LNCAP (cell line): ENCODE data around the gene CGNL1.

Source experiments
- CTCF ChIP-seq: fragments of 450-650 bp; IDR thresholded peaks from 2 replicates; pipeline ENCODE4 v1.5.1; 2017; ENCODE audit warnings: mild to moderate bottlenecking

CGNL1 gene

DNA sequence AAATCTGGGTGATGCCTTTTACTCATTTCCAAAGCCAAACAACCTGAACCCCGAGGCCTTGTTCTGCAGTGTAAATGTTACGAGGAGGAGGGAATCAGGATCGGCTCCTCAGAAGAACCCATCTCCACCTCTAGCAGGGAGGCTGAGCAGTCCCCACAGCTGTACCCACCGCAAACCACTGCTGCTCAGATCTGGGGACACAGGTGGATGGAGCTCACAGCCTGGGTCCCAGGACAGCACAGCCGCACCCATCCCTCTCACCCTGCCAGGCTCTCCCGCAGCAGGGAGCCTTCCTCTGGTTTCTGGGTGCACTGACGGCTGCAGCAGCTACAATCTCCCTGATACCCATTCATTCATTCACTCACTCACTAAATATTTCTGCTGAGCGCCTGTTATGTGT, 44.0 kb upstream of the CGNL1 start:
- TF ChIP-seq CTCF, result no peak

- TF ChIP-seq CTCF, result no peak
Measured at GRCh38 chr15:57333487-57333886, 42.8 kb upstream of the CGNL1 start.

- no peak for TF ChIP-seq CTCF
Measured at GRCh38 chr15:57334257-57334656, 42.0 kb upstream of the CGNL1 start.

- TF ChIP-seq CTCF, result no peak
Measured at GRCh38 chr15:57335293-57335715, 41.0 kb upstream of the CGNL1 start.

- no peak for TF ChIP-seq CTCF
Measured at GRCh38 chr15:57335719-57336118, 40.6 kb upstream of the CGNL1 start.

- no peak for TF ChIP-seq CTCF
Measured at GRCh38 chr15:57337868-57338411, 38.4 kb upstream of the CGNL1 start.

- no peak for TF ChIP-seq CTCF
Measured at GRCh38 chr15:57339321-57339720, 37.0 kb upstream of the CGNL1 start.

- peak; percentile 85 for TF ChIP-seq CTCF
Measured at GRCh38 chr15:57340682-57341259, 35.5 kb upstream of the CGNL1 start.
